ENCODE measurements around the gene UBD.

UBD gene

DNA sequence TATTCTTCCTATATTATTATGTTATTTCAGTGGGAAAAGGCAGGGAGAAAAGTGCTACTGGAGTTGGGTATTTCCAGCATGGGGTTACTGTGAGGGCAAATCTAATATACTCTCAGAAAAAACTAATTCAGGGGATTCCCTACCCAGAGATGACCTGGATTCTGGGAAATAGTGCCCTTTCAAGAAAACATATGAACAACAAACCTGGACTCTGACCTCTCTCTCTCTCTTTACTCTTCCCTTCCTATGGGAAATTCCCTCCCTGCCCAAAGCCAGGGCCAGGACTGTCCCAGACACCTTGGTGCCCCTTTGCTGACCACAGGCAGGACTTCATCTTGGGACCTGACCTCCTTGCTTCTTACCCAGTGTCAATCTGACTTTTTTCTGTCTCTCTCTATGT lies 1.6 kb upstream of the UBD start:
- ATAC-seq = no peak
- TF ChIP-seq, protein P1, sequence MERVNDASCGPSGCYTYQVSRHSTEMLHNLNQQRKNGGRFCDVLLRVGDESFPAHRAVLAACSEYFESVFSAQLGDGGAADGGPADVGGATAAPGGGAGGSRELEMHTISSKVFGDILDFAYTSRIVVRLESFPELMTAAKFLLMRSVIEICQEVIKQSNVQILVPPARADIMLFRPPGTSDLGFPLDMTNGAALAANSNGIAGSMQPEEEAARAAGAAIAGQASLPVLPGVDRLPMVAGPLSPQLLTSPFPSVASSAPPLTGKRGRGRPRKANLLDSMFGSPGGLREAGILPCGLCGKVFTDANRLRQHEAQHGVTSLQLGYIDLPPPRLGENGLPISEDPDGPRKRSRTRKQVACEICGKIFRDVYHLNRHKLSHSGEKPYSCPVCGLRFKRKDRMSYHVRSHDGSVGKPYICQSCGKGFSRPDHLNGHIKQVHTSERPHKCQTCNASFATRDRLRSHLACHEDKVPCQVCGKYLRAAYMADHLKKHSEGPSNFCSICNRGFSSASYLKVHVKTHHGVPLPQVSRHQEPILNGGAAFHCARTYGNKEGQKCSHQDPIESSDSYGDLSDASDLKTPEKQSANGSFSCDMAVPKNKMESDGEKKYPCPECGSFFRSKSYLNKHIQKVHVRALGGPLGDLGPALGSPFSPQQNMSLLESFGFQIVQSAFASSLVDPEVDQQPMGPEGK (CRISPR knock-in tag; IDR thresholded peaks at IDR 0.05; ENCODE audit: borderline replicate concordance) = no peak
- TF ChIP-seq GLIS3 (CRISPR knock-in tag; IDR thresholded peaks at IDR 0.05) (no peak), ZC3H10 (CRISPR knock-in tag; IDR thresholded peaks at IDR 0.05) (no peak), RARB (CRISPR knock-in tag; IDR thresholded peaks at IDR 0.05) (no peak), SNAI2 (CRISPR knock-in tag; IDR thresholded peaks at IDR 0.05) (no peak), TOX (CRISPR knock-in tag; IDR thresholded peaks at IDR 0.05; ENCODE audit: borderline replicate concordance) (no peak), ZNF565 (CRISPR knock-in tag; conservative IDR thresholded peaks at IDR 0.05; ENCODE audit: low read depth) (no peak), ISL1 (CRISPR knock-in tag; IDR thresholded peaks at IDR 0.05) (no peak), ZNF70 (CRISPR knock-in tag; IDR thresholded peaks at IDR 0.05) (no peak), OSR1 (CRISPR knock-in tag; IDR thresholded peaks at IDR 0.05) (no peak), ESRRG (CRISPR knock-in tag; IDR thresholded peaks at IDR 0.05) (no peak), PPARA (CRISPR knock-in tag; IDR thresholded peaks at IDR 0.05; ENCODE audit: borderline replicate concordance) (no peak), TCF4 (CRISPR knock-in tag; IDR thresholded peaks at IDR 0.05; ENCODE audit: borderline replicate concordance) (no peak), CSDC2 (CRISPR knock-in tag; IDR thresholded peaks at IDR 0.05) (no peak), ZFP3 (CRISPR knock-in tag; IDR thresholded peaks at IDR 0.05) (no peak), ARNTL (CRISPR knock-in tag; IDR thresholded peaks at IDR 0.05; ENCODE audit: borderline replicate concordance, low read depth) (no peak), ZFP30 (CRISPR knock-in tag; IDR thresholded peaks at IDR 0.05) (no peak)
- TF ChIP-seq, protein P2, sequence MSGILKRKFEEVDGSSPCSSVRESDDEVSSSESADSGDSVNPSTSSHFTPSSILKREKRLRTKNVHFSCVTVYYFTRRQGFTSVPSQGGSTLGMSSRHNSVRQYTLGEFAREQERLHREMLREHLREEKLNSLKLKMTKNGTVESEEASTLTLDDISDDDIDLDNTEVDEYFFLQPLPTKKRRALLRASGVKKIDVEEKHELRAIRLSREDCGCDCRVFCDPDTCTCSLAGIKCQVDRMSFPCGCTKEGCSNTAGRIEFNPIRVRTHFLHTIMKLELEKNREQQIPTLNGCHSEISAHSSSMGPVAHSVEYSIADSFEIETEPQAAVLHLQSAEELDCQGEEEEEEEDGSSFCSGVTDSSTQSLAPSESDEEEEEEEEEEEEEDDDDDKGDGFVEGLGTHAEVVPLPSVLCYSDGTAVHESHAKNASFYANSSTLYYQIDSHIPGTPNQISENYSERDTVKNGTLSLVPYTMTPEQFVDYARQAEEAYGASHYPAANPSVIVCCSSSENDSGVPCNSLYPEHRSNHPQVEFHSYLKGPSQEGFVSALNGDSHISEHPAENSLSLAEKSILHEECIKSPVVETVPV (CRISPR knock-in tag; IDR thresholded peaks at IDR 0.05) = no peak
- TF ChIP-seq, protein P3, sequence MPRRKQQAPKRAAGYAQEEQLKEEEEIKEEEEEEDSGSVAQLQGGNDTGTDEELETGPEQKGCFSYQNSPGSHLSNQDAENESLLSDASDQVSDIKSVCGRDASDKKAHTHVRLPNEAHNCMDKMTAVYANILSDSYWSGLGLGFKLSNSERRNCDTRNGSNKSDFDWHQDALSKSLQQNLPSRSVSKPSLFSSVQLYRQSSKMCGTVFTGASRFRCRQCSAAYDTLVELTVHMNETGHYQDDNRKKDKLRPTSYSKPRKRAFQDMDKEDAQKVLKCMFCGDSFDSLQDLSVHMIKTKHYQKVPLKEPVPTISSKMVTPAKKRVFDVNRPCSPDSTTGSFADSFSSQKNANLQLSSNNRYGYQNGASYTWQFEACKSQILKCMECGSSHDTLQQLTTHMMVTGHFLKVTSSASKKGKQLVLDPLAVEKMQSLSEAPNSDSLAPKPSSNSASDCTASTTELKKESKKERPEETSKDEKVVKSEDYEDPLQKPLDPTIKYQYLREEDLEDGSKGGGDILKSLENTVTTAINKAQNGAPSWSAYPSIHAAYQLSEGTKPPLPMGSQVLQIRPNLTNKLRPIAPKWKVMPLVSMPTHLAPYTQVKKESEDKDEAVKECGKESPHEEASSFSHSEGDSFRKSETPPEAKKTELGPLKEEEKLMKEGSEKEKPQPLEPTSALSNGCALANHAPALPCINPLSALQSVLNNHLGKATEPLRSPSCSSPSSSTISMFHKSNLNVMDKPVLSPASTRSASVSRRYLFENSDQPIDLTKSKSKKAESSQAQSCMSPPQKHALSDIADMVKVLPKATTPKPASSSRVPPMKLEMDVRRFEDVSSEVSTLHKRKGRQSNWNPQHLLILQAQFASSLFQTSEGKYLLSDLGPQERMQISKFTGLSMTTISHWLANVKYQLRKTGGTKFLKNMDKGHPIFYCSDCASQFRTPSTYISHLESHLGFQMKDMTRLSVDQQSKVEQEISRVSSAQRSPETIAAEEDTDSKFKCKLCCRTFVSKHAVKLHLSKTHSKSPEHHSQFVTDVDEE (CRISPR knock-in tag; IDR thresholded peaks at IDR 0.05) = no peak
- TF ChIP-seq, protein P4, sequence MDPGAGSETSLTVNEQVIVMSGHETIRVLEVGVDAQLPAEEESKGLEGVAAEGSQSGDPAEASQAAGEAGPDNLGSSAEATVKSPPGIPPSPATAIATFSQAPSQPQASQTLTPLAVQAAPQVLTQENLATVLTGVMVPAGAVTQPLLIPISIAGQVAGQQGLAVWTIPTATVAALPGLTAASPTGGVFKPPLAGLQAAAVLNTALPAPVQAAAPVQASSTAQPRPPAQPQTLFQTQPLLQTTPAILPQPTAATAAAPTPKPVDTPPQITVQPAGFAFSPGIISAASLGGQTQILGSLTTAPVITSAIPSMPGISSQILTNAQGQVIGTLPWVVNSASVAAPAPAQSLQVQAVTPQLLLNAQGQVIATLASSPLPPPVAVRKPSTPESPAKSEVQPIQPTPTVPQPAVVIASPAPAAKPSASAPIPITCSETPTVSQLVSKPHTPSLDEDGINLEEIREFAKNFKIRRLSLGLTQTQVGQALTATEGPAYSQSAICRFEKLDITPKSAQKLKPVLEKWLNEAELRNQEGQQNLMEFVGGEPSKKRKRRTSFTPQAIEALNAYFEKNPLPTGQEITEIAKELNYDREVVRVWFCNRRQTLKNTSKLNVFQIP (CRISPR knock-in tag; IDR thresholded peaks at IDR 0.05; ENCODE audit: borderline replicate concordance, low read depth) = no peak

DNA sequence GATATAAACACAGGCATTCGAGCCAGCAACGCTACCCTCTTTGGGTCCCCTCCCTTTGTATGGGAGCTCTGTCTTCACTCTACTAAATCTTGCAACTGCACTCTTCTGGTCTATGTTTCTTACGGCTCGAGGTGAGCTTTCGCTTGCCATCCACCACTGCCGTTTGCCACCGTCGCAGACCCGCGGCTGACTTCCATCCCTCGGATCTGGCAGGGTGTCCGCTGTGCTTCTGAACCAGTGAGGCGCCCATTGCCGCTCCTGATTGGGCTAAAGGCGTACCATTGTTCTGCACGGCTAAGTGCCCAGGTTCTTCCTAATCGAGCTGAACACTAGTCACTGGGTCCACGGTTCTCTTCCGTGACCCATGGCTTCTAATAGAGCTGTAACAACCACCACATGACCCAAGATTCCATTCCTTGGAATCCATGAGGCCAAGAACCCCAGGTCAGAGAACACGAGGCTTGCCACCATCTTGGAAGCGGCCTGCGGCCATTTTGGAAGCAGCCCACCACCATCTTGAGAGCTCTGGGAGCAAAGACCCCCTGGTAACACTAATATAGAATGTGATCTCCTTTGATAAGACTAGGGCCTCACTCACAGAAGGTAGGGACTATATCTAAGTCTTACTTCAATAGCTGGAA lies 973 bp downstream of the UBD start:
- TF ChIP-seq TCF4 (CRISPR knock-in tag; IDR thresholded peaks at IDR 0.05; ENCODE audit: borderline replicate concordance) (no peak), ZC3H10 (CRISPR knock-in tag; IDR thresholded peaks at IDR 0.05) (no peak), ISL1 (CRISPR knock-in tag; IDR thresholded peaks at IDR 0.05) (no peak), ESRRG (CRISPR knock-in tag; IDR thresholded peaks at IDR 0.05) (no peak), SNAI2 (CRISPR knock-in tag; IDR thresholded peaks at IDR 0.05) (no peak), OSR1 (CRISPR knock-in tag; IDR thresholded peaks at IDR 0.05) (no peak), CSDC2 (CRISPR knock-in tag; IDR thresholded peaks at IDR 0.05) (no peak), ZNF70 (CRISPR knock-in tag; IDR thresholded peaks at IDR 0.05) (no peak)
- TF ChIP-seq, protein P2 (CRISPR knock-in tag; IDR thresholded peaks at IDR 0.05) = no peak
- TF ChIP-seq, protein P1 (CRISPR knock-in tag; IDR thresholded peaks at IDR 0.05; ENCODE audit: borderline replicate concordance) = no peak
- TF ChIP-seq, protein P4 (CRISPR knock-in tag; IDR thresholded peaks at IDR 0.05; ENCODE audit: borderline replicate concordance, low read depth) = no peak
- TF ChIP-seq, protein P5, sequence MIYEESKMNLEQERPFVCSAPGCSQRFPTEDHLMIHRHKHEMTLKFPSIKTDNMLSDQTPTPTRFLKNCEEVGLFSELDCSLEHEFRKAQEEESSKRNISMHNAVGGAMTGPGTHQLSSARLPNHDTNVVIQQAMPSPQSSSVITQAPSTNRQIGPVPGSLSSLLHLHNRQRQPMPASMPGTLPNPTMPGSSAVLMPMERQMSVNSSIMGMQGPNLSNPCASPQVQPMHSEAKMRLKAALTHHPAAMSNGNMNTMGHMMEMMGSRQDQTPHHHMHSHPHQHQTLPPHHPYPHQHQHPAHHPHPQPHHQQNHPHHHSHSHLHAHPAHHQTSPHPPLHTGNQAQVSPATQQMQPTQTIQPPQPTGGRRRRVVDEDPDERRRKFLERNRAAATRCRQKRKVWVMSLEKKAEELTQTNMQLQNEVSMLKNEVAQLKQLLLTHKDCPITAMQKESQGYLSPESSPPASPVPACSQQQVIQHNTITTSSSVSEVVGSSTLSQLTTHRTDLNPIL (CRISPR knock-in tag; IDR thresholded peaks at IDR 0.05; ENCODE audit: low read depth) = no peak
- no peak for ATAC-seq

Measured in SK-N-SH treated with all-trans-retinoic acid at 6 μM for 48 hours (cell line).